Loucy (cell line): ENCODE data around the gene ERBIN.

Experiments
- H2AFZ ChIP-seq: fragments of 200-600 bp; sonication (generic); 2 replicates; pipeline ENCODE4 v1.6.0; 2016; ENCODE audit warnings: antibody characterized with exemption, mild to moderate bottlenecking, low read length, moderate library complexity
- H3F3A ChIP-seq: fragments of 200-600 bp; 2 replicates; pipeline ENCODE4 v1.6.0; 2016; ENCODE audit warnings: antibody characterized with exemption, low read depth, mild to moderate bottlenecking
- H3K27me3 ChIP-seq: fragments of 200-600 bp; sonication (generic); 2 replicates; pipeline ENCODE4 v1.6.1; 2014; ENCODE audit warnings: low read length, mild to moderate bottlenecking; ENCODE audit not compliant: insufficient read depth, poor library complexity, severe bottlenecking
- H3K36me3 ChIP-seq: fragments of 200-600 bp; sonication (generic); 2 replicates; pipeline ENCODE4 v1.6.1; 2016; ENCODE audit warnings: low read length; ENCODE audit not compliant: insufficient read depth
- H3K4me1 ChIP-seq: fragments of 200-600 bp; sonication (generic); 2 replicates; pipeline ENCODE4 v1.5.1; 2014; ENCODE audit warnings: low read length, mild to moderate bottlenecking; ENCODE audit not compliant: insufficient read depth, poor library complexity, severe bottlenecking
- H3K4me2 ChIP-seq: fragments of 200-600 bp; sonication (generic); 2 replicates; pipeline ENCODE4 v1.6.0; 2014; ENCODE audit warnings: antibody characterized with exemption, low read length, low read depth, mild to moderate bottlenecking; ENCODE audit not compliant: poor library complexity, severe bottlenecking
- H3K4me3 ChIP-seq: fragments of 200-600 bp; sonication (generic); 2 replicates; pipeline ENCODE4 v1.5.1; 2014; ENCODE audit warnings: low read length, mild to moderate bottlenecking, mixed read lengths; ENCODE audit not compliant: poor library complexity, severe bottlenecking
- H3K79me2 ChIP-seq: fragments of 200-600 bp; sonication (generic); 2 replicates; pipeline ENCODE4 v1.6.1; 2014; ENCODE audit warnings: low read length; ENCODE audit not compliant: insufficient read depth
- H3K9ac ChIP-seq: fragments of 200-600 bp; sonication (generic); 2 replicates; pipeline ENCODE4 v1.6.0; 2014; ENCODE audit warnings: mild to moderate bottlenecking, low read depth, low read length, moderate library complexity; ENCODE audit not compliant: poor library complexity, severe bottlenecking
- H3K9me2 ChIP-seq: fragments of 200-600 bp; sonication (generic); replicated peaks from 2 replicates; pipeline ENCODE4 v1.6.1; 2016; ENCODE audit warnings: low read depth, low read length, mixed read lengths
- H3K9me3 ChIP-seq: fragments of 200-600 bp; sonication (generic); 2 replicates; pipeline ENCODE4 v1.6.1; 2014; ENCODE audit warnings: mild to moderate bottlenecking, antibody characterized with exemption, low read length, low read depth; ENCODE audit not compliant: insufficient read depth
- H4K20me1 ChIP-seq: fragments of 200-600 bp; sonication (generic); 2 replicates; pipeline ENCODE4 v1.6.0; 2014; ENCODE audit warnings: antibody characterized with exemption, low read length, mild to moderate bottlenecking; ENCODE audit not compliant: insufficient read depth, poor library complexity, severe bottlenecking
- CTCF ChIP-seq: fragments of 200-600 bp; sonication (generic); conservative IDR thresholded peaks from 2 replicates; pipeline ENCODE4 v1.5.1; 2014; ENCODE audit warnings: mild to moderate bottlenecking, antibody characterized with exemption, low read length
- EZH2phosphoT487 ChIP-seq: fragments of 200-600 bp; IDR thresholded peaks from 2 replicates; pipeline ENCODE4 v1.6.1; 2018; ENCODE audit warnings: antibody characterized with exemption, mild to moderate bottlenecking, moderate library complexity, borderline replicate concordance

The ERBIN gene

GRCh38 chr5:65900746-65901145 is 25.6 kb upstream of the ERBIN start:
- Histone ChIP-seq H3K36me3 (no peaks in the 10 kb centered on the region), H3K9me2 (no peaks in the 10 kb centered on the region), H3K79me2 (no peaks in the 10 kb centered on the region), H4K20me1 (no peaks in the 10 kb centered on the region), H3K9ac (no peak overlapping the region), H3K4me1 (peaks cover 14% of the 10 kb centered on the region), H3K9me3 (no peaks in the 10 kb centered on the region), H3K4me3 (no peak overlapping the region), H3K27me3 (no peaks in the 10 kb centered on the region), H3F3A (0 out of 2 replicates have a peak, but pooled peaks cover 4% of the 10 kb centered on the region), H2AFZ (no peak overlapping the region), H3K4me2 (no peak overlapping the region)
- TF ChIP-seq EZH2phosphoT487: no peak
- TF ChIP-seq CTCF: no peak

GRCh38 chr5:65902104-65902503 is 24.3 kb upstream of the ERBIN start:
- H3K4me3 ChIP-seq: no peak overlapping the region
- no peak overlapping the region for H3K4me2 ChIP-seq
- H3K9me3 ChIP-seq: no peaks in the 10 kb centered on the region
- peaks cover 14% of the 10 kb centered on the region for H3K4me1 ChIP-seq
- H4K20me1 ChIP-seq: no peaks in the 10 kb centered on the region
- H3K36me3 ChIP-seq: no peaks in the 10 kb centered on the region
- H3K9me2 ChIP-seq: no peaks in the 10 kb centered on the region
- 0 out of 2 replicates have a peak, but pooled peaks cover 4% of the 10 kb centered on the region for H3F3A ChIP-seq
- no peak overlapping the region for H3K9ac ChIP-seq
- no peak for TF ChIP-seq EZH2phosphoT487
- TF ChIP-seq CTCF: no peak
- H2AFZ ChIP-seq: no peak overlapping the region
- no peaks in the 10 kb centered on the region for H3K27me3 ChIP-seq
- H3K79me2 ChIP-seq: no peaks in the 10 kb centered on the region

GRCh38 chr5:65903581-65903980 is 22.8 kb upstream of the ERBIN start:
- no peaks in the 10 kb centered on the region for H3K27me3 ChIP-seq

More at GRCh38 chr5:65903581-65903980, 22.8 kb upstream of the ERBIN start:
- no peaks in the 10 kb centered on the region for H3K9me3 ChIP-seq
- peak overlapping the region; percentile 9 for H3K4me3 ChIP-seq
- peaks cover 14% of the 10 kb centered on the region for H3K4me1 ChIP-seq
- no peaks in the 10 kb centered on the region for H3K36me3 ChIP-seq
- TF ChIP-seq CTCF (no peak), EZH2phosphoT487 (no peak)
- no peak overlapping the region for H3K9ac ChIP-seq
- H3K4me2 ChIP-seq: peak overlapping the region; percentile 15
- H3F3A ChIP-seq: 0 out of 2 replicates have a peak, but pooled peaks cover 4% of the 10 kb centered on the region
- H3K9me2 ChIP-seq: no peaks in the 10 kb centered on the region
- H4K20me1 ChIP-seq: no peaks in the 10 kb centered on the region
- no peaks in the 10 kb centered on the region for H3K79me2 ChIP-seq
- no peak overlapping the region for H2AFZ ChIP-seq
